Keratinocyte (primary cell): ENCODE data around the gene RERG. TPM values are rescaled to one million over a fixed set of nuclear protein-coding genes. Genes with fewer than 3 reads are reported as not detected.

Experiments
- DNase-seq: peaks from one replicate; pipeline ENCODE4 v3.0.0-alpha.2; 2011; ENCODE audit warnings: low read depth, missing footprints, low spot score
- FAIRE-seq: peaks from 2 replicates; lab custom pipeline; 2011; peaks lifted over from hg19 to GRCh38; lab: Jason Lieb, UNC
- H2AFZ ChIP-seq: 2 replicates; pipeline ENCODE4 v1.6.0; 2012; ENCODE audit warnings: low read length, control low read depth, inconsistent platforms; ENCODE audit not compliant: control insufficient read depth
- H3K27ac ChIP-seq: 2 replicates; pipeline ENCODE4 v1.5.1; 2011; ENCODE audit warnings: low read length; ENCODE audit not compliant: control insufficient read depth, insufficient read depth
- H3K27me3 ChIP-seq: 3 replicates; pipeline ENCODE4 v1.6.0; 2011; ENCODE audit warnings: low read length; ENCODE audit not compliant: control insufficient read depth, insufficient read depth; ENCODE audit errors: extremely low read depth
- H3K36me3 ChIP-seq, 2 experiments: 2 replicates in 1 of 2; 3 replicates in 1 of 2; pipeline ENCODE4 v1.5.1; 2011; ENCODE audit warnings: low read length in 2 of 2, mild to moderate bottlenecking in 1 of 2; ENCODE audit not compliant: control insufficient read depth in 2 of 2, insufficient read depth in 2 of 2; ENCODE audit errors: extremely low read depth in 1 of 2
- H3K4me1 ChIP-seq: 3 replicates; pipeline ENCODE4 v1.5.1; 2011; ENCODE audit warnings: low read length; ENCODE audit not compliant: control insufficient read depth, insufficient read depth; ENCODE audit errors: extremely low read depth
- H3K4me2 ChIP-seq: 3 replicates; pipeline ENCODE4 v1.6.0; 2011; ENCODE audit warnings: low read depth, low read length; ENCODE audit not compliant: control insufficient read depth, insufficient read depth; ENCODE audit errors: extremely low read depth
- H3K4me3 ChIP-seq, 3 experiments: fragments of 200-600 bp in 1 of 3; sonication (generic) in 1 of 3; 2 replicates in 2 of 3; 3 replicates in 1 of 3; pipeline ENCODE4 v1.5.1; 2011 to 2016; ENCODE audit warnings: low read length in 3 of 3, mild to moderate bottlenecking in 3 of 3, control low read depth in 2 of 3, inconsistent platforms in 1 of 3, low read depth in 1 of 3, mixed read lengths in 1 of 3, mixed run types in 1 of 3, moderate library complexity in 1 of 3; ENCODE audit not compliant: control insufficient read depth in 2 of 3, insufficient read depth in 2 of 3; ENCODE audit errors: extremely low read depth in 1 of 3
- H3K79me2 ChIP-seq: 2 replicates; pipeline ENCODE4 v1.6.0; 2012; ENCODE audit warnings: low read length; ENCODE audit not compliant: control insufficient read depth, insufficient read depth
- H3K9ac ChIP-seq: 3 replicates; pipeline ENCODE4 v1.6.0; 2011; ENCODE audit warnings: low read length; ENCODE audit not compliant: control insufficient read depth, insufficient read depth; ENCODE audit errors: extremely low read depth
- H3K9me1 ChIP-seq: 3 replicates; pipeline ENCODE4 v1.6.0; 2011; ENCODE audit warnings: low read length; ENCODE audit not compliant: control insufficient read depth, insufficient read depth; ENCODE audit errors: extremely low read depth
- H3K9me3 ChIP-seq: 2 replicates; pipeline ENCODE4 v1.5.1; 2012; ENCODE audit warnings: low read depth, low read length; ENCODE audit not compliant: control insufficient read depth
- H4K20me1 ChIP-seq: 3 replicates; pipeline ENCODE4 v1.6.0; 2011; ENCODE audit warnings: low read length; ENCODE audit not compliant: control insufficient read depth, insufficient read depth; ENCODE audit errors: extremely low read depth
- EZH2 ChIP-seq: IDR thresholded peaks from one replicate; pipeline ENCODE4 v1.6.1; 2012; ENCODE audit warnings: inconsistent platforms, mild to moderate bottlenecking, low read length, moderate library complexity
- dilution Hi-C: fragments of 300-500 bp; cut with MboI; formaldehyde crosslinking; loops from one replicate; pipeline ENCODE4 v1.7.0; 2020; ENCODE audit warnings: low sequenced_read_pairs; ENCODE audit not compliant: extremely low pct_ligation_motif_present
- polyA plus RNA-seq, 5 experiments: library from polyadenylated mRNA; depleted of rRNA in 3 of 5; stranded (reverse) in 3 of 5; stranded (forward) in 1 of 5; unstranded in 1 of 5; fragments of >200 nt; gene quantifications; 1 replicate in 1 of 5; 2 replicates in 3 of 5; 3 replicates in 1 of 5; pipeline versions ENCODE4 v1.2.1 to v1.2.3, GENCODE V29; 2011 to 2012; ENCODE audit warnings: missing spikeins in 2 of 5, low read depth in 1 of 5, low replicate concordance in 1 of 5
- TF ChIP-seq, protein P1 (sequence below), 3 experiments: IDR thresholded peaks in 1 of 3; conservative IDR thresholded peaks in 1 of 3; optimal IDR thresholded peaks in 1 of 3; 2 replicates in 2 of 3; 3 replicates in 1 of 3; pipeline versions ENCODE3 to v1.5.1; 2011; ENCODE audit warnings: low read length in 3 of 3, mild to moderate bottlenecking in 3 of 3, moderate library complexity in 2 of 3, control low read depth in 1 of 3, inconsistent platforms in 1 of 3; ENCODE audit not compliant: insufficient read depth in 2 of 3; ENCODE audit errors: extremely low read depth in 1 of 3

RERG gene
- polyA plus RNA-seq, 1 donor (not counting 4 experiments of a cell fraction or from before 2014, with no cell fraction given): not detected

DNA sequence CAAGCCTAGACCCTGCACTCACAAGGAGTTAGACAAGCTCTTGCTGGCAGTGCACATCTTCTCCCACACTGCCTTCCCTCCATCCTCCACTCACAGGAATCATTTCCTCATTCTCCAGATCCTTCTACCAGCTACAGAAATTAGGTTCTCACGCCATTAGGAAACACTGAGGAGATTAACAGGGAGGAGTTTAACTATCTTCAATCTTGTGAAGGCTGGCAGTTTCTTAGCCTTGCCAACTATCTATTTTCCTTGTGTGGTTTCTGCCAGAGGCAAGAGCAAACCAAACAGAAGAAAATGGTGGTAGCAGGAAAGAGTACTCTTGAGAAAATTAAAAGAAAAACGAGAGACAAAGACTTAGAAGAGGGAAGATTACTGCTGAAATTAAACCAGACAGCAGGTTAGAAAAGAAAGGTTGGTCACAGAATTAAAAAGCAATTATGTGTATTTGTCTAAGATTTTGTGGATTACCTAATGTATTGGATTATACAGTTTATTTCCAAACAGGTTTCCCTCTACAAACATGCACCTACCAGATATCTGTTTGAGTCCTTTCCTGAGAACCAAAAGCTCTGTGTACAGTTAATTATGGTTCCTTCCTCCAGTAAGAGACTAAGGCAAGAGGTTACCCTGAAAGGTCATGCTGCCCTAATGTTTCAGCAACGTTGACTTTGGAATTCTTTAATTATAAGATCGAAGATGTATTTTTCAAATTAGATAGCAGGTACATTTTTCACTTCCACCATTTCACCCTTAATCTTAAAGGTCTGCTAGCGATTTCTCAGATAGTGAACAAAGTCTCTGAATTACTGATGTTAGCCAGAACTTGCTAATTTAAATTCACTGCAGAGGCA is 5.0 kb downstream of the RERG start:
- H3K9me1 ChIP-seq: no peaks in the 10 kb centered on the region
- no peak for DNase-seq
- no peak overlapping the region for H3K4me3 ChIP-seq
- H3K27ac ChIP-seq: no peak overlapping the region
- H3K79me2 ChIP-seq: no peaks in the 10 kb centered on the region
- no peak overlapping the region for H2AFZ ChIP-seq
- no peaks in the 10 kb centered on the region for H3K9me3 ChIP-seq
- no peaks in the 10 kb centered on the region for H3K36me3 ChIP-seq
- H3K4me1 ChIP-seq: no peaks in the 10 kb centered on the region
- FAIRE-seq: no peak
- no peaks in the 10 kb centered on the region for H4K20me1 ChIP-seq
- TF ChIP-seq EZH2: no peak
- TF ChIP-seq, protein P1, sequence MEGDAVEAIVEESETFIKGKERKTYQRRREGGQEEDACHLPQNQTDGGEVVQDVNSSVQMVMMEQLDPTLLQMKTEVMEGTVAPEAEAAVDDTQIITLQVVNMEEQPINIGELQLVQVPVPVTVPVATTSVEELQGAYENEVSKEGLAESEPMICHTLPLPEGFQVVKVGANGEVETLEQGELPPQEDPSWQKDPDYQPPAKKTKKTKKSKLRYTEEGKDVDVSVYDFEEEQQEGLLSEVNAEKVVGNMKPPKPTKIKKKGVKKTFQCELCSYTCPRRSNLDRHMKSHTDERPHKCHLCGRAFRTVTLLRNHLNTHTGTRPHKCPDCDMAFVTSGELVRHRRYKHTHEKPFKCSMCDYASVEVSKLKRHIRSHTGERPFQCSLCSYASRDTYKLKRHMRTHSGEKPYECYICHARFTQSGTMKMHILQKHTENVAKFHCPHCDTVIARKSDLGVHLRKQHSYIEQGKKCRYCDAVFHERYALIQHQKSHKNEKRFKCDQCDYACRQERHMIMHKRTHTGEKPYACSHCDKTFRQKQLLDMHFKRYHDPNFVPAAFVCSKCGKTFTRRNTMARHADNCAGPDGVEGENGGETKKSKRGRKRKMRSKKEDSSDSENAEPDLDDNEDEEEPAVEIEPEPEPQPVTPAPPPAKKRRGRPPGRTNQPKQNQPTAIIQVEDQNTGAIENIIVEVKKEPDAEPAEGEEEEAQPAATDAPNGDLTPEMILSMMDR (optimal IDR thresholded peaks at IDR 0.05 in 1 of 3, IDR thresholded peaks at IDR 0.05 in 1 of 3, conservative IDR thresholded peaks at IDR 0.05 in 1 of 3; ENCODE audit: extremely low read depth in 1 of 3, insufficient read depth in 2 of 3, low read length in 3 of 3): no peak
- no peak overlapping the region for H3K4me2 ChIP-seq
- H3K27me3 ChIP-seq: peaks cover 6% of the 10 kb centered on the region
- H3K9ac ChIP-seq: no peak overlapping the region
- dilution Hi-C loops: no loop called here

DNA sequence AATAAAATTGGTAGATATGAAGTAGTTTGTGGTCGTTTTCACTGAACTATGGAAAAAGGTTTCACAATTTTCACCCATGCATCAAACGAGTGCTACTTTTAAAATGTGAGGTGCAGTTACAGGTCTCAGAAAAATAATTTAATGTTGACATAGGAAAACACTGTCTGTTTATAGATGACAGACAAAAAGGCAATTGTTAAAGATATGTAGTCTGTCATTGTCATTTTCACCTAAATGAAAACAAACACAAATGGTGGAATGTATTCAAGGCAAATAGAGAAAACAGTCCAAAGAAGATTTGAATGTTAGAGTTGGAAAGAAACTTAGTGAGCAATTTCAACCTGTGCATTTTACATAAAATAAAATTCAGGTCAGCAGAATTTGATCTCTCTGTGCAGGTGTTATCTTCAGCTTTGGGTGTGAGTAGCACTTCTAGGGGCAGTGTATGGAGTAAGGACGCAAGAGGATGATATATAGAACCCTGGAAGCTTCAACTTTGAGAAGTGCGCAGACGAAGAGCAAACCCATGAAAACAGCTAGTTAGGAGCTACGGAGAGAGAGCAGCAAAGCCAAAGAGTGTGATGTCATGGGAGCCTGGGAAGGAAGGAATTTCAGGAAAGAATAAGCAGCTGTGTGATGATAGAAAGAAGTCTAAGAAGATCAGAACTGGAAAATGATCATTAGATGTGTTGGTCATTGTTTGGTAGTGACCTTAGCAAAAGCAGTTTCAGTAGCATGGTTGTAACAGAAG is 6.2 kb downstream of the RERG start:
- no peak overlapping the region for H3K27ac ChIP-seq
- dilution Hi-C loops: no loop called here

More for the DNA sequence above, 6.2 kb downstream of the RERG start:
- Histone ChIP-seq H3K36me3 (no peaks in the 10 kb centered on the region), H3K9me1 (no peaks in the 10 kb centered on the region), H3K4me2 (no peak overlapping the region), H2AFZ (no peak overlapping the region), H3K9ac (no peak overlapping the region), H3K9me3 (no peaks in the 10 kb centered on the region), H3K79me2 (no peaks in the 10 kb centered on the region), H3K4me3 (no peak overlapping the region), H3K4me1 (peaks cover under 1% of the 10 kb centered on the region), H4K20me1 (no peaks in the 10 kb centered on the region), H3K27me3 (peaks cover 6% of the 10 kb centered on the region)
- TF ChIP-seq, protein P1 (optimal IDR thresholded peaks at IDR 0.05 in 1 of 3, IDR thresholded peaks at IDR 0.05 in 1 of 3, conservative IDR thresholded peaks at IDR 0.05 in 1 of 3; ENCODE audit: extremely low read depth in 1 of 3, insufficient read depth in 2 of 3, low read length in 3 of 3): no peak
- TF ChIP-seq EZH2: no peak
- FAIRE-seq (no peak), DNase-seq (no peak)
